Stimulated activated CD8-positive, alpha-beta memory T cell treated with anti-CD3 and anti-CD28 coated beads, Interleukin-12 subunit alpha, Interleukin-12 subunit beta, amount 100 ng/mL, for 1 hour (primary cell): ENCODE measurements around the gene NLGN4Y.

Source experiments
- DNase-seq: peaks from one replicate; pipeline ENCODE4 v3.0.0-alpha.2; 2020; ENCODE audit warnings: low read depth

The NLGN4Y gene

GRCh38 chrY:14644157-14644952 is 120.0 kb downstream of the NLGN4Y start:
- no peak for DNase-seq

GRCh38 chrY:14679181-14679580 is 154.9 kb downstream of the NLGN4Y start:
- no peak for DNase-seq

- no peak for DNase-seq
These were observed 170.2 kb downstream of the NLGN4Y start for GRCh38 chrY:14694543-14694942.

GRCh38 chrY:14708158-14708557 is 183.8 kb downstream of the NLGN4Y start:
- no peak for DNase-seq

GRCh38 chrY:14741596-14741995 is 217.3 kb downstream of the NLGN4Y start:
- no peak for DNase-seq

GRCh38 chrY:14748329-14748728 is 224.0 kb downstream of the NLGN4Y start:
- DNase-seq, result no peak

GRCh38 chrY:14755571-14755970 is 231.2 kb downstream of the NLGN4Y start:
- DNase-seq, result no peak

- DNase-seq, result no peak
These were observed 238.6 kb downstream of the NLGN4Y start for GRCh38 chrY:14762903-14763302.

GRCh38 chrY:14763600-14763999 is 239.3 kb downstream of the NLGN4Y start:
- no peak for DNase-seq

GRCh38 chrY:14778208-14778607 is 253.9 kb downstream of the NLGN4Y start:
- DNase-seq, result no peak

- DNase-seq, result no peak
These were observed 268.8 kb downstream of the NLGN4Y start for GRCh38 chrY:14793104-14793503.

- no peak for DNase-seq
These were observed 269.3 kb downstream of the NLGN4Y start for GRCh38 chrY:14793674-14794073.

- DNase-seq, result no peak
These were observed 273.7 kb downstream of the NLGN4Y start for GRCh38 chrY:14798010-14798409.

- no peak for DNase-seq
These were observed 276.8 kb downstream of the NLGN4Y start for GRCh38 chrY:14801096-14801495.

GRCh38 chrY:14802125-14802524 is 277.8 kb downstream of the NLGN4Y start:
- DNase-seq, result no peak

GRCh38 chrY:14804041-14804440 is 279.7 kb downstream of the NLGN4Y start:
- DNase-seq, result no peak

- no peak for DNase-seq
These were observed 294.1 kb downstream of the NLGN4Y start for GRCh38 chrY:14818452-14818851.

- DNase-seq, result no peak
These were observed 297.9 kb downstream of the NLGN4Y start for GRCh38 chrY:14822201-14822600.

GRCh38 chrY:14822906-14823305 is 298.6 kb downstream of the NLGN4Y start:
- no peak for DNase-seq

- DNase-seq, result no peak
These were observed 300.3 kb downstream of the NLGN4Y start for GRCh38 chrY:14824583-14824982.

GRCh38 chrY:14825728-14826127 is 301.4 kb downstream of the NLGN4Y start:
- no peak for DNase-seq

GRCh38 chrY:14828531-14828930 is 304.2 kb downstream of the NLGN4Y start:
- no peak for DNase-seq

GRCh38 chrY:14829366-14829885 is 305.1 kb downstream of the NLGN4Y start:
- DNase-seq, result no peak
